ENCODE data around the gene ALMS1.

DNA sequence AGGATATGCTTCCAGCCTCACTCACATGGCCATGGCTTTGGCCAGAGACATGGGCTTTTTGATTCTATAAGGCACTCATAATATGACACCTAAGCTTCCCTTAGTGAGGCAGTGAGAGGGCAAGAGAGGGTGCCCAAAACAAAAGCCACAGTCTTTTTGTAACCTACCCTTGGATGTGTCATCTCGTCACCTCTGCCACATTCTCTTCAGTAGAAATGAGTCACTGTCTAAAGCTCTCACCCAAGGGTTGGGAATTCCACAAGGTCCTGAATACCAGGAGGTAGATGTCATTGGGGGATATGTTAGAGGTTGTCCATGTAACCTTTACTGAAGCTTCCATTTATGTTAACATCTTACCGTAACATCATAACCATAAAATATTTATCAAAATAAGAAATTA lies 108.4 kb downstream of the ALMS1 start:
- no peak for TF ChIP-seq CTCF (IDR thresholded peaks at IDR 0.05)
- TF ChIP-seq POLR2A (IDR thresholded peaks at IDR 0.05), result no peak
